ENCODE measurements around the gene BPIFA2.

DNA sequence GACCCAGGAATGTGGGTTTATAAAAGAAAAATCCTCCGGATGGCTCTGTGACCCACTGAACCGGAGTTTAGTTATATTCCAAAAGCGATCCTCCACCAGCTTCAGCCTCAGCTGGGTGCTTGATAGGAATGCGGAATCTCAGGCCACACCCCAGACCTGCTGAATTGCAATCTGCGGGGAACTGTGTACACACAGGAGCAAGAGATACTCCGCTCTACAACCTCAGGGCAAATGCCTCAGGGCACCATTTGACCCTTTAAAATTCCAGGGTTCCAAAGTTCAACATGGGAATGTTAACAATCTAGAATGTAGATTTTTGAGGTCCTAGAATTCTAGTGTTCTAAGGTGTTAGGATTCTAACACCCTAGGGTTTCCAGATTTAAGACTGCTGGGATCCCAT is 10.8 kb downstream of the BPIFA2 start:
- TF ChIP-seq, protein P1, sequence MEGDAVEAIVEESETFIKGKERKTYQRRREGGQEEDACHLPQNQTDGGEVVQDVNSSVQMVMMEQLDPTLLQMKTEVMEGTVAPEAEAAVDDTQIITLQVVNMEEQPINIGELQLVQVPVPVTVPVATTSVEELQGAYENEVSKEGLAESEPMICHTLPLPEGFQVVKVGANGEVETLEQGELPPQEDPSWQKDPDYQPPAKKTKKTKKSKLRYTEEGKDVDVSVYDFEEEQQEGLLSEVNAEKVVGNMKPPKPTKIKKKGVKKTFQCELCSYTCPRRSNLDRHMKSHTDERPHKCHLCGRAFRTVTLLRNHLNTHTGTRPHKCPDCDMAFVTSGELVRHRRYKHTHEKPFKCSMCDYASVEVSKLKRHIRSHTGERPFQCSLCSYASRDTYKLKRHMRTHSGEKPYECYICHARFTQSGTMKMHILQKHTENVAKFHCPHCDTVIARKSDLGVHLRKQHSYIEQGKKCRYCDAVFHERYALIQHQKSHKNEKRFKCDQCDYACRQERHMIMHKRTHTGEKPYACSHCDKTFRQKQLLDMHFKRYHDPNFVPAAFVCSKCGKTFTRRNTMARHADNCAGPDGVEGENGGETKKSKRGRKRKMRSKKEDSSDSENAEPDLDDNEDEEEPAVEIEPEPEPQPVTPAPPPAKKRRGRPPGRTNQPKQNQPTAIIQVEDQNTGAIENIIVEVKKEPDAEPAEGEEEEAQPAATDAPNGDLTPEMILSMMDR (conservative IDR thresholded peaks at IDR 0.05; ENCODE audit: low read depth, low read length): no peak
- TF ChIP-seq EZH2 (IDR thresholded peaks at IDR 0.05; ENCODE audit: low read length, unreplicated experiment): no peak
- TF ChIP-seq EZH2phosphoT487 (IDR thresholded peaks at IDR 0.05; ENCODE audit: borderline replicate concordance, low read length): no peak

All from PC-3 (cell line).